ENCODE results near the gene PZP. TPM values are rescaled to one million over a fixed set of nuclear protein-coding genes. Genes with fewer than 3 reads are reported as not detected.
A peak's percentile ranks its signal among the peaks of the same experiment; 100 is the strongest.

The PZP gene
- total and polyA plus RNA-seq, 2 of the 8 experiments (the other 6 are each of a cell fraction or from before 2014, with no cell fraction given): 0.08 TPM; not detected in 1

GRCh38 chr12:9099552-9100190 lies 108.5 kb downstream of the PZP start:
- no peak overlapping the region for H3K23ac ChIP-seq (ENCODE audit: insufficient read length)
- no peaks in the 10 kb centered on the region for H3K9me3 ChIP-seq (ENCODE audit: insufficient read depth in 2 of 2, low read depth in 1 of 2, low read length in 1 of 2)
- CTCF ChIA-PET (ENCODE audit: partially characterized antibody): no interaction called here
- DNase-seq (ENCODE audit: low read depth in 1 of 2, low spot score in 2 of 2) (no peak), FAIRE-seq (no peak)
- no peak overlapping the region for H3K4me2 ChIP-seq (ENCODE audit: insufficient read depth in 1 of 2, low read depth in 2 of 2, low read length in 2 of 2)
- H2AK5ac ChIP-seq (ENCODE audit: low read depth, low read length): no peak overlapping the region
- H3K27ac ChIP-seq (ENCODE audit: low read depth, low read length): no peak overlapping the region
- H3K18ac ChIP-seq (ENCODE audit: extremely low read depth, low read length): no peak overlapping the region
- no peak overlapping the region for H3K9ac ChIP-seq (replicated peaks in 1 of 4; ENCODE audit: extremely low read depth in 1 of 4, low read depth in 3 of 4, low read length in 3 of 4)
- no peak overlapping the region for H3K4me3 ChIP-seq (ENCODE audit: extremely low read depth in 1 of 4, insufficient read depth in 2 of 4, low read depth in 3 of 4, low read length in 4 of 4)
- H4K5ac ChIP-seq (ENCODE audit: insufficient read length, low read depth, low read length): no peak overlapping the region
- no peak overlapping the region for H2BK20ac ChIP-seq (ENCODE audit: low read length)
- H4K8ac ChIP-seq (ENCODE audit: extremely low read depth, insufficient read depth, low read length): no peak overlapping the region
- H3K56ac ChIP-seq (replicated peaks; ENCODE audit: insufficient read length, low read depth, low read length): no peak overlapping the region
- H4K20me1 ChIP-seq (replicated peaks in 1 of 2; ENCODE audit: control insufficient read depth in 1 of 2, insufficient read depth in 2 of 2, low read length in 2 of 2): no peaks in the 10 kb centered on the region
- TF ChIP-seq SIN3A (conservative IDR thresholded peaks at IDR 0.05 in 1 of 2, IDR thresholded peaks at IDR 0.05 in 1 of 2; ENCODE audit: low read depth in 1 of 2, low read length in 2 of 2) (no peak), CREB1 (IDR thresholded peaks at IDR 0.05) (no peak), CHD2 (IDR thresholded peaks at IDR 0.05; ENCODE audit: low read length) (no peak), POLR2A (IDR thresholded peaks at IDR 0.05; ENCODE audit: control extremely low read depth in 1 of 2, low read depth in 2 of 2, low read length in 2 of 2) (no peak)
- no peak overlapping the region for H2AFZ ChIP-seq (ENCODE audit: low read length)
- H3K14ac ChIP-seq (ENCODE audit: insufficient read length): no peak overlapping the region
- POLR2A ChIA-PET (ENCODE audit: partially characterized antibody): no interaction called here
- H2BK15ac ChIP-seq (ENCODE audit: low read length): no peak overlapping the region
- no peaks in the 10 kb centered on the region for H3K27me3 ChIP-seq (replicated peaks in 1 of 4; ENCODE audit: control insufficient read depth in 3 of 4, extremely low read depth in 1 of 4, insufficient read depth in 3 of 4, low read length in 3 of 4)
- H2BK5ac ChIP-seq (ENCODE audit: low read depth, low read length): no peak overlapping the region
- no peaks in the 10 kb centered on the region for H3K23me2 ChIP-seq (ENCODE audit: low read depth, low read length)
- no peak overlapping the region for H2BK12ac ChIP-seq (ENCODE audit: low read depth, low read length)
- no peaks in the 10 kb centered on the region for H3K79me2 ChIP-seq (ENCODE audit: control insufficient read depth in 1 of 2, insufficient read depth in 2 of 2, low read length in 2 of 2)
- H3K4me1 ChIP-seq (replicated peaks in 1 of 4; ENCODE audit: control insufficient read depth in 3 of 4, insufficient read depth in 4 of 4, low read length in 3 of 4): no peaks in the 10 kb centered on the region
- no peak overlapping the region for H4K91ac ChIP-seq (replicated peaks; ENCODE audit: insufficient read length, low read length)
- no peak overlapping the region for H2BK120ac ChIP-seq (replicated peaks; ENCODE audit: low read depth, low read length)
- no peaks in the 10 kb centered on the region for H3K79me1 ChIP-seq (ENCODE audit: low read depth, low read length)
- H3K4ac ChIP-seq (replicated peaks; ENCODE audit: insufficient read length, low read depth, low read length): no peak overlapping the region
- H3K36me3 ChIP-seq (ENCODE audit: control insufficient read depth in 2 of 4, insufficient read depth in 4 of 4, low read length in 3 of 4): no peaks in the 10 kb centered on the region
- 90% methylated on average over 2 of the region's 2 CpGs; no CpG with 5 or more reads in 1 of the 2 experiments for WGBS, 2 experiments (ENCODE audit: extremely low coverage in 1 of 2, insufficient coverage in 1 of 2, insufficient read length in 1 of 2, insufficient replicate concordance in 2 of 2, low coverage in 1 of 2, low lambda C conversion rate in 2 of 2, missing lambda C conversion rate in 1 of 2)

MicroRNAs within 50 kb of the gene (microRNA counts, 767-probe panel; counts per million panel counts)
- 879 counts per million, percentile 95 among the panel's probes with 10 or more counts for microRNA hsa-miR-1244

Small RNA genes within 50 kb of the gene (microRNA-seq; reads per million reads assigned to microRNA genes)
- gene MIR1244-3 (ENCODE audit: borderline microRNAs expressed in 2 of 2, borderline number of aligned reads in 2 of 2, borderline replicate concordance in 1 of 2): 0 reads per million in 2 experiments

Other genes starting within 250 kb of the PZP start
- gene KLRG1, start 218.8 kb downstream of the PZP start, total RNA-seq (2021; fragmentation: NEBNext Ultra II Directional; extraction: Animal tissue kit (Norgen Biotek cat#: 25700)): 7.9 and 9.1 TPM in 2 replicates
- gene KLRG1, start 218.8 kb downstream of the PZP start, polyA plus RNA-seq (2011; rRNA removed): 7.0 and 12.8 TPM in 2 replicates
- gene A2M, start 92.5 kb downstream of the PZP start, total RNA-seq (2021; fragmentation: NEBNext Ultra II Directional; extraction: Animal tissue kit (Norgen Biotek cat#: 25700)): not detected in 2 replicates
- gene A2M, start 92.5 kb downstream of the PZP start, polyA plus RNA-seq (2011; rRNA removed): 0.15 and 0.27 TPM in 2 replicates